Mononuclear cell (primary cell): ENCODE results near the gene NTMT1. TPM values are rescaled to one million over a fixed set of nuclear protein-coding genes. Genes with fewer than 3 reads are reported as not detected.

ENCODE experiments used
- H3K27me3 ChIP-seq: 2 replicates; pipeline ENCODE4 v1.6.0; 2011; ENCODE audit warnings: low read length, control low read depth; ENCODE audit not compliant: insufficient read depth
- H3K4me1 ChIP-seq: 2 replicates; pipeline ENCODE4 v1.5.1; 2011; ENCODE audit warnings: mild to moderate bottlenecking, low read length, control low read depth; ENCODE audit not compliant: insufficient read depth
- H3K4me3 ChIP-seq: 2 replicates; pipeline ENCODE4 v1.5.1; 2011; ENCODE audit warnings: mild to moderate bottlenecking, low read length, moderate library complexity
- H3K9me3 ChIP-seq: 2 replicates; pipeline ENCODE4 v1.5.1; 2011; ENCODE audit warnings: low read depth, mild to moderate bottlenecking, control low read depth, low read length
- total RNA-seq: library from RNA; depleted of rRNA; stranded (reverse); fragments of >200 nt; gene quantifications from one replicate; pipeline ENCODE4 v1.2.3, GENCODE V29; 2012

The NTMT1 gene
- total RNA-seq, 1 donor: 22.0 TPM

GRCh38 chr9:129620669-129621295 lies 5.2 kb upstream of the NTMT1 start, which contains the start of gene C9orf50:
Gene C9orf50, minus strand, starts transcription at chr9:129621101. Its CDS starts 527 bp downstream, at chr9:129620574.
- Histone ChIP-seq H3K4me3 (no peak within 1 kb of the TSS), H3K27me3 (peaks cover 25% of the 10 kb centered on the region)

GRCh38 chr9:129623331-129623730 lies 2.6 kb upstream of the NTMT1 start:
- Histone ChIP-seq H3K9me3 (no peaks in the 10 kb centered on the region), H3K4me3 (no peak overlapping the region), H3K27me3 (peaks cover 25% of the 10 kb centered on the region), H3K4me1 (peaks cover 63% of the 10 kb centered on the region)

More at GRCh38 chr9:129620669-129621295, 5.2 kb upstream of the NTMT1 start, which contains the start of gene C9orf50:
- peaks cover 41% of the 10 kb centered on the region for H3K4me1 ChIP-seq
- no peaks in the 10 kb centered on the region for H3K9me3 ChIP-seq

GRCh38 chr9:129624168-129624759 lies 1.7 kb upstream of the NTMT1 start:
- peaks cover 21% of the 10 kb centered on the region for H3K27me3 ChIP-seq
- H3K4me1 ChIP-seq: peaks cover 66% of the 10 kb centered on the region
- no peaks in the 10 kb centered on the region for H3K9me3 ChIP-seq
- H3K4me3 ChIP-seq: no peak overlapping the region

GRCh38 chr9:129624947-129625346 lies 1.0 kb upstream of the NTMT1 start:
- Histone ChIP-seq H3K9me3 (no peaks in the 10 kb centered on the region), H3K4me1 (peaks cover 66% of the 10 kb centered on the region), H3K4me3 (peak overlapping the region; percentile 88), H3K27me3 (peaks cover 14% of the 10 kb centered on the region)

GRCh38 chr9:129626625-129627284 lies 792 bp downstream of the NTMT1 start:
- Histone ChIP-seq H3K27me3 (no peaks in the 10 kb centered on the region), H3K4me3 (peak overlapping the region; percentile 88), H3K9me3 (no peaks in the 10 kb centered on the region), H3K4me1 (peaks cover 57% of the 10 kb centered on the region)

GRCh38 chr9:129627556-129628440 lies 1.8 kb downstream of the NTMT1 start:
- H3K9me3 ChIP-seq: no peaks in the 10 kb centered on the region
- H3K27me3 ChIP-seq: no peaks in the 10 kb centered on the region
- peaks cover 57% of the 10 kb centered on the region for H3K4me1 ChIP-seq
- H3K4me3 ChIP-seq: no peak overlapping the region

- Histone ChIP-seq H3K27me3 (no peaks in the 10 kb centered on the region), H3K4me3 (no peak overlapping the region), H3K4me1 (peaks cover 50% of the 10 kb centered on the region), H3K9me3 (no peaks in the 10 kb centered on the region)
Measured at GRCh38 chr9:129628709-129629108, 2.7 kb downstream of the NTMT1 start.

- no peaks in the 10 kb centered on the region for H3K27me3 ChIP-seq
- H3K4me1 ChIP-seq: peaks cover 45% of the 10 kb centered on the region
- no peak overlapping the region for H3K4me3 ChIP-seq
- H3K9me3 ChIP-seq: no peaks in the 10 kb centered on the region
Measured at GRCh38 chr9:129629251-129629820, 3.4 kb downstream of the NTMT1 start.

GRCh38 chr9:129630967-129631673 lies 5.2 kb downstream of the NTMT1 start:
- Histone ChIP-seq H3K9me3 (no peaks in the 10 kb centered on the region), H3K4me3 (no peak overlapping the region), H3K27me3 (no peaks in the 10 kb centered on the region), H3K4me1 (peaks cover 29% of the 10 kb centered on the region)

- Histone ChIP-seq H3K4me3 (no peak overlapping the region), H3K4me1 (peaks cover 24% of the 10 kb centered on the region), H3K27me3 (no peaks in the 10 kb centered on the region), H3K9me3 (no peaks in the 10 kb centered on the region)
Measured at GRCh38 chr9:129631674-129632129, 5.7 kb downstream of the NTMT1 start.

GRCh38 chr9:129632460-129632859 lies 6.5 kb downstream of the NTMT1 start:
- no peaks in the 10 kb centered on the region for H3K27me3 ChIP-seq
- H3K4me3 ChIP-seq: no peak overlapping the region
- no peaks in the 10 kb centered on the region for H3K9me3 ChIP-seq
- peaks cover 17% of the 10 kb centered on the region for H3K4me1 ChIP-seq

- H3K27me3 ChIP-seq: no peaks in the 10 kb centered on the region
- no peak overlapping the region for H3K4me3 ChIP-seq
- H3K9me3 ChIP-seq: no peaks in the 10 kb centered on the region
- peaks cover 9% of the 10 kb centered on the region for H3K4me1 ChIP-seq
Measured at GRCh38 chr9:129633207-129633606, 7.2 kb downstream of the NTMT1 start.

- H3K4me1 ChIP-seq: peaks cover 5% of the 10 kb centered on the region
- H3K4me3 ChIP-seq: no peak overlapping the region
- no peaks in the 10 kb centered on the region for H3K27me3 ChIP-seq
- H3K9me3 ChIP-seq: no peaks in the 10 kb centered on the region
Measured at GRCh38 chr9:129633848-129634247, 7.9 kb downstream of the NTMT1 start.
